Measurements from ENCODE around the gene NELFA. TPM values are rescaled to one million over a fixed set of nuclear protein-coding genes. Genes with fewer than 3 reads are reported as not detected.
A peak's percentile ranks its signal among the peaks of the same experiment; 100 is the strongest.

NELFA gene
- total RNA-seq, 4 donors from 2014 or later: 23.2 to 41.5 (median 35.5) TPM

DNA sequence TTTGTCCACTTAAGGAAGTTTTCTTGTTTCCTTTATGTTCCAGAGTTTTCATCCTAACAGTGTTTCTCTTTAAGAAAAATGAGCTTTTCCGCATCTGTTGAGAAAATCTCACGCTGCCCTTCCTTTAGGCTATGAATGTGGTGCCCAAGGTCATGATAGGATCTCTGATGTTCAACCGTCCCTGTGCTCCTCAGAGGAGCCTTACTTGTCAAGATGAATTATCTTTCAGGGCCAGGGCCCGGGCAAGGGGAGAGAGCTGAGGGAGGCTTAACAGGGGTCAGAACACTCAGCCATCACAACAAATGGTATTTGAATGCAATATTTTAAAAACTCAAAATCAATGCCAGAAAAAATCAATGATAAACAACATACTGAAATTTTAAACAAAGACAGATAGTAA, 6.2 kb upstream of the NELFA start:
- WGBS: 74% methylated on average over 4 of the region's 4 CpGs
- Histone ChIP-seq H3K27ac (no peak overlapping the region), H3K4me1 (peaks cover 5% of the 10 kb centered on the region), H3K27me3 (peaks cover 8% of the 10 kb centered on the region), H3K36me3 (no peaks in the 10 kb centered on the region), H3K4me3 (no peak overlapping the region), H3K9me3 (no peaks in the 10 kb centered on the region)
- no peak for DNase-seq (ENCODE audit: low spot score in 2 of 2)
- TF ChIP-seq, protein P1, sequence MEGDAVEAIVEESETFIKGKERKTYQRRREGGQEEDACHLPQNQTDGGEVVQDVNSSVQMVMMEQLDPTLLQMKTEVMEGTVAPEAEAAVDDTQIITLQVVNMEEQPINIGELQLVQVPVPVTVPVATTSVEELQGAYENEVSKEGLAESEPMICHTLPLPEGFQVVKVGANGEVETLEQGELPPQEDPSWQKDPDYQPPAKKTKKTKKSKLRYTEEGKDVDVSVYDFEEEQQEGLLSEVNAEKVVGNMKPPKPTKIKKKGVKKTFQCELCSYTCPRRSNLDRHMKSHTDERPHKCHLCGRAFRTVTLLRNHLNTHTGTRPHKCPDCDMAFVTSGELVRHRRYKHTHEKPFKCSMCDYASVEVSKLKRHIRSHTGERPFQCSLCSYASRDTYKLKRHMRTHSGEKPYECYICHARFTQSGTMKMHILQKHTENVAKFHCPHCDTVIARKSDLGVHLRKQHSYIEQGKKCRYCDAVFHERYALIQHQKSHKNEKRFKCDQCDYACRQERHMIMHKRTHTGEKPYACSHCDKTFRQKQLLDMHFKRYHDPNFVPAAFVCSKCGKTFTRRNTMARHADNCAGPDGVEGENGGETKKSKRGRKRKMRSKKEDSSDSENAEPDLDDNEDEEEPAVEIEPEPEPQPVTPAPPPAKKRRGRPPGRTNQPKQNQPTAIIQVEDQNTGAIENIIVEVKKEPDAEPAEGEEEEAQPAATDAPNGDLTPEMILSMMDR (IDR thresholded peaks at IDR 0.05): no peak
- TF ChIP-seq POLR2A (IDR thresholded peaks at IDR 0.05): no peak
- TF ChIP-seq EP300 (IDR thresholded peaks at IDR 0.05): no peak
- no peak for TF ChIP-seq POLR2AphosphoS5 (IDR thresholded peaks at IDR 0.05)

DNA sequence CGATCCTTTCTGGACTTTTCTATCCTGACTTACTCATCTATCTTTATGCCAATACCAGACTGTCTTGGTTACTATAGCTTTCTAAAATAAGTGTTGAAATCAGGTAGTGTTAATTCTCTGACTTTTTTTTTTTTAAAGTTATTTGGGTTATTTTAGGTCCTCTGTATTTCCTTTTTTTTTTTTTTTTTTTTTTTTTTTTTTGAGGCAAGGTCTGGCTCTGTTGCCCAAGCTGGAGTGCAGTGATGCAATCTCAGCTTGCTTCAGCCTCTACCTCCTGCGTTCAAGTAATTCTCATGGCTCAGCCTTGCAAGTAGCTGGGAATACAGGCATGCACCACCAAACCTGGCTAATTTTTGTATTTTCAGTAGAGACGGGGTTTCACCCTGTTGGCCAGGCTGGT, 2.8 kb upstream of the NELFA start:
- Histone ChIP-seq H3K36me3 (no peaks in the 10 kb centered on the region), H3K27me3 (no peaks in the 10 kb centered on the region), H3K27ac (no peak overlapping the region), H3K4me3 (no peak overlapping the region), H3K9me3 (no peaks in the 10 kb centered on the region), H3K4me1 (peaks cover 25% of the 10 kb centered on the region)
- TF ChIP-seq POLR2A (IDR thresholded peaks at IDR 0.05) (no peak), EP300 (IDR thresholded peaks at IDR 0.05) (no peak), POLR2AphosphoS5 (IDR thresholded peaks at IDR 0.05) (no peak)
- TF ChIP-seq, protein P1 (IDR thresholded peaks at IDR 0.05): no peak
- no peak for DNase-seq (ENCODE audit: low spot score in 2 of 2)
- WGBS: 84% methylated on average over 3 of the region's 3 CpGs

DNA sequence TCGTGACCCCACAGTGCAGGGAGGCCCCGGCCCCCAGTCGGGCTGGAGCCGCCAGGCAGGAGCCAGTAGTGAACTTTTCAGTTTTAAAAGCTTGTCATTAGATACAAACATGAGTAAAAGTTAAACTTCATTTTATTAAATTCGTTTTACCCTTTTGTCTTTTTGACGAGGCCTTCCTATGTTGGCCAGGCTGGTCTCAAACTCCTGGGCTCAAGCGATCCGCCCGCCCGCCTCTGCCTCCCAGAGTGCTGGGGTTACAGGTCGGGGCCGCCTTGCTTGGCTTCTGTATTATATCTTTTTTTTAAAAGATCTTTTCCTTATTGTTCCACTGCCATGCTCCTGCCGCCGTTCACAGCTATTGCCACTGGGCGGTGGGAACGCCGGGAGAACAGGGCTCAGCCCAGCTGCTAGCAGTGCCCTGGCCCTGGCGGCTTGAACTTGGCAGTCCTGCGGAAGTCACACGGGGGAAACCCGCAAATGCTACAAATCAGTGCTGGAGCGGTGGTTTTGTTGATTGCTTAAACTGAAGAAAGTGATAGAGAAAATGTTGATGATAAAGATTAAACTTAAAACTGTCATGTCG, 968 bp upstream of the NELFA start:
- H3K4me3 ChIP-seq: peak overlapping the region; percentile 89
- peak in 1 of 2 donors; percentile 78 for DNase-seq (ENCODE audit: low spot score in 2 of 2)
- H3K36me3 ChIP-seq: peaks cover 4% of the 10 kb centered on the region
- no peaks in the 10 kb centered on the region for H3K27me3 ChIP-seq
- peaks cover 34% of the 10 kb centered on the region for H3K4me1 ChIP-seq
- no peak for TF ChIP-seq POLR2AphosphoS5 (IDR thresholded peaks at IDR 0.05)
- TF ChIP-seq, protein P1 (IDR thresholded peaks at IDR 0.05): peak in 1 of 2 donors; percentile 9
- peak overlapping the region; percentile 97 for H3K27ac ChIP-seq
- WGBS: 5% methylated on average over 23 of the region's 23 CpGs
- H3K9me3 ChIP-seq: no peaks in the 10 kb centered on the region

DNA sequence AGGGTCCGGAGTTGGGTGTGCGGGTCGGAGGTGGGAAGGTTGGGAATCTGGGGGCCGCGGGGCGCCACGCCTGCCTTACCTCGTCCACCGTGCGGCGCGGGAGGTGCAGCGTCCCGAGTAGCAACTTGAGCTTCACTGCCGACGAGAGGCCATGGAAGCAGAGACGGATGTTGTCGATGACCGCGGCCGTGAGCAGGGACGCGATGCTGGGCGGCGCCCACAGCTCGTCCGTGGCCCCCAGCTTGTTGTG, 178 bp downstream of the NELFA start:
- no peaks in the 10 kb centered on the region for H3K27me3 ChIP-seq
- H3K9me3 ChIP-seq: no peaks in the 10 kb centered on the region
- DNase-seq (ENCODE audit: low spot score in 2 of 2): no peak
- peak overlapping the region; percentile 89 for H3K4me3 ChIP-seq
- no peak for TF ChIP-seq EP300 (IDR thresholded peaks at IDR 0.05)
- TF ChIP-seq, protein P1 (IDR thresholded peaks at IDR 0.05): no peak
- TF ChIP-seq POLR2A (IDR thresholded peaks at IDR 0.05): no peak
- no peak for TF ChIP-seq POLR2AphosphoS5 (IDR thresholded peaks at IDR 0.05)
- WGBS: 2% methylated on average over 9 of the region's 27 CpGs
- peaks cover 34% of the 10 kb centered on the region for H3K4me1 ChIP-seq
- H3K36me3 ChIP-seq: peaks cover 11% of the 10 kb centered on the region
- H3K27ac ChIP-seq: peak overlapping the region; percentile 97

DNA sequence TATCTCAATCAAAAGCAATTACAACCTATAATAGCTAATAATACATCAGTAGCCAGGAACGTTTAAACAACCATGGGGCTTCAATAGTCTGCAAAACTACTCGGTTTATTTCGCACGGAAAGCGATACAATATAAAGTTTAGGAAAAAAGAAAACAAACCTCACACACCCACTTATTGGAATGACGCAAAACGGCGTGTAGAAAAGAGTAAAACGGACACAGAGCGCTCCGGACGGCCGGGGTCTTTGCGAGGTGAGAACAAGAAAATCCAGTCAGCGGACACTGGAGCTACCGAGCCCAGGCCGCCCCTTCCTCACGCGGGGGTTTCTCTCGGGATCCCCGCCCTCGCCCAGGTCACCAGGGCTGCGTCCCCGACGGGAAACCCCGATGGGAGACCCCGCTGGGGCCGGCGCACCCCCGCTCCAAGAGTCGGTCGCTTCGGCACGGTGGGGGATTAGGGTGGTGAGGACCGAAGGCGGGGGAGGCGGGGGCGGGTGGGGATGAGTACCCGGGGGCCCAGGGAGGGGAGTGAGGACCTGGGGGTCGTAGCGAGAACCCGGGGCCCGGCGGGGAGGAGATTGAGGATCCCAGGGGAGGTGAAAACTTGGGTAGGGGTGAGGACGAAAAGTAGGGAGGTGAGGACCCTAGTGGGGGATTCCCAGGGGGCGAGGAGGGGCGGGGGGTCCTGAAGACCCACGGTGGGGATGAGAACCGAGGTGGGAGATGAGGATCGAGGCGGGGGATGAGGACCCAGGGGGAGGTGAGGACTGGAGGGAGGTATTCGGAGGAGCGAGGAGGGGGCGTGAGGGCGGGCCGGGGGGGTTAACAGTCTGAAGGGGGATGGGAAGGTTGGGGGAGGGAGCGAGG, 737 bp downstream of the NELFA start:
- Histone ChIP-seq H3K9me3 (no peaks in the 10 kb centered on the region), H3K36me3 (peaks cover 15% of the 10 kb centered on the region), H3K27ac (peak overlapping the region; percentile 97), H3K4me1 (peaks cover 34% of the 10 kb centered on the region), H3K27me3 (no peaks in the 10 kb centered on the region), H3K4me3 (peak overlapping the region; percentile 89)
- 2% methylated on average over 38 of the region's 57 CpGs for WGBS
- TF ChIP-seq POLR2AphosphoS5 (IDR thresholded peaks at IDR 0.05) (no peak), EP300 (IDR thresholded peaks at IDR 0.05) (no peak), POLR2A (IDR thresholded peaks at IDR 0.05) (no peak)
- TF ChIP-seq, protein P1 (IDR thresholded peaks at IDR 0.05): no peak
- peak in 1 of 2 donors; percentile 71 for DNase-seq (ENCODE audit: low spot score in 2 of 2)
